ENCODE results near the gene PDZD2.

- TF ChIP-seq, protein P1, sequence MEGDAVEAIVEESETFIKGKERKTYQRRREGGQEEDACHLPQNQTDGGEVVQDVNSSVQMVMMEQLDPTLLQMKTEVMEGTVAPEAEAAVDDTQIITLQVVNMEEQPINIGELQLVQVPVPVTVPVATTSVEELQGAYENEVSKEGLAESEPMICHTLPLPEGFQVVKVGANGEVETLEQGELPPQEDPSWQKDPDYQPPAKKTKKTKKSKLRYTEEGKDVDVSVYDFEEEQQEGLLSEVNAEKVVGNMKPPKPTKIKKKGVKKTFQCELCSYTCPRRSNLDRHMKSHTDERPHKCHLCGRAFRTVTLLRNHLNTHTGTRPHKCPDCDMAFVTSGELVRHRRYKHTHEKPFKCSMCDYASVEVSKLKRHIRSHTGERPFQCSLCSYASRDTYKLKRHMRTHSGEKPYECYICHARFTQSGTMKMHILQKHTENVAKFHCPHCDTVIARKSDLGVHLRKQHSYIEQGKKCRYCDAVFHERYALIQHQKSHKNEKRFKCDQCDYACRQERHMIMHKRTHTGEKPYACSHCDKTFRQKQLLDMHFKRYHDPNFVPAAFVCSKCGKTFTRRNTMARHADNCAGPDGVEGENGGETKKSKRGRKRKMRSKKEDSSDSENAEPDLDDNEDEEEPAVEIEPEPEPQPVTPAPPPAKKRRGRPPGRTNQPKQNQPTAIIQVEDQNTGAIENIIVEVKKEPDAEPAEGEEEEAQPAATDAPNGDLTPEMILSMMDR (IDR thresholded peaks at IDR 0.05) = no peak
- no peak for TF ChIP-seq POLR2A (IDR thresholded peaks at IDR 0.05)
Observed at GRCh38 chr5:32110111-32110696, 471.3 kb downstream of the PDZD2 start.

Measured in stomach (tissue), 4 donors.